Muscle layer of colon (tissue), 2 donors: Measurements from ENCODE around the gene GAB2.
"Not testable (repeated sequence)": the region's sequence is repeated elsewhere in the genome, so short reads cannot be mapped to it uniquely, and the experiment has no call there.

Experiments
- H3K27ac ChIP-seq: one replicate; pipeline ENCODE4 v1.7.0; 2013; ENCODE audit warnings: low read depth, mild to moderate bottlenecking, low read length, moderate library complexity
- H3K27me3 ChIP-seq, 2 donors: one replicate each; pipeline ENCODE4 v1.7.0; 2013; ENCODE audit warnings: low read length in 2 of 2, mild to moderate bottlenecking in 2 of 2; ENCODE audit not compliant: insufficient read depth in 2 of 2, control insufficient read depth in 1 of 2
- H3K36me3 ChIP-seq: one replicate; pipeline ENCODE4 v1.7.0; 2013; ENCODE audit warnings: mild to moderate bottlenecking, low read length; ENCODE audit not compliant: insufficient read depth
- H3K4me1 ChIP-seq: one replicate; pipeline ENCODE4 v1.7.0; 2013; ENCODE audit warnings: mild to moderate bottlenecking, low read length; ENCODE audit not compliant: insufficient read depth
- H3K4me3 ChIP-seq, 2 donors: one replicate each; pipeline ENCODE4 v1.7.0; 2013; ENCODE audit warnings: low read length in 2 of 2, low read depth in 1 of 2, mild to moderate bottlenecking in 1 of 2, moderate library complexity in 1 of 2
- H3K9ac ChIP-seq: one replicate; pipeline ENCODE4 v1.7.0; 2013; ENCODE audit warnings: low read length
- H3K9me3 ChIP-seq: one replicate; pipeline ENCODE4 v1.7.0; 2013; ENCODE audit warnings: mild to moderate bottlenecking, low read length
- donor health status: abdominal sarcoma.
- donor health status: Adenocarcinoma of cecum.

GAB2 gene

GRCh38 chr11:78250099-78250498, 167.5 kb downstream of the GAB2 start:
- Histone ChIP-seq H3K9ac (no peak overlapping the region), H3K27ac (no peak overlapping the region), H3K4me1 (peaks cover 9% of the 10 kb centered on the region), H3K4me3 (no peak overlapping the region), H3K9me3 (no peaks in the 10 kb centered on the region), H3K27me3 (no peaks in the 10 kb centered on the region), H3K36me3 (peaks cover 16% of the 10 kb centered on the region)

GRCh38 chr11:78248903-78249302, 168.7 kb downstream of the GAB2 start:
- no peak overlapping the region for H3K4me3 ChIP-seq
- no peak overlapping the region for H3K27ac ChIP-seq
- H3K27me3 ChIP-seq: no peaks in the 10 kb centered on the region
- no peaks in the 10 kb centered on the region for H3K9me3 ChIP-seq
- H3K4me1 ChIP-seq: peaks cover 9% of the 10 kb centered on the region
- no peak overlapping the region for H3K9ac ChIP-seq
- peaks cover 16% of the 10 kb centered on the region for H3K36me3 ChIP-seq

- no peaks in the 10 kb centered on the region for H3K9me3 ChIP-seq
These were observed 169.4 kb downstream of the GAB2 start for GRCh38 chr11:78248191-78248590.

GRCh38 chr11:78244546-78245255, 172.9 kb downstream of the GAB2 start:
- Histone ChIP-seq H3K27me3 (no peaks in the 10 kb centered on the region), H3K4me3 (no peak overlapping the region), H3K9me3 (no peaks in the 10 kb centered on the region), H3K9ac (no peak overlapping the region), H3K27ac (no peak overlapping the region), H3K4me1 (no peaks in the 10 kb centered on the region), H3K36me3 (peaks cover 10% of the 10 kb centered on the region)

More at GRCh38 chr11:78248191-78248590, 169.4 kb downstream of the GAB2 start:
- Histone ChIP-seq H3K27me3 (no peaks in the 10 kb centered on the region), H3K4me1 (peaks cover 9% of the 10 kb centered on the region), H3K36me3 (peaks cover 16% of the 10 kb centered on the region), H3K9ac (no peak overlapping the region), H3K4me3 (no peak overlapping the region), H3K27ac (no peak overlapping the region)

- Histone ChIP-seq H3K27ac (no peak overlapping the region), H3K36me3 (peaks cover 9% of the 10 kb centered on the region), H3K4me1 (no peaks in the 10 kb centered on the region), H3K27me3 (no peaks in the 10 kb centered on the region), H3K4me3 (no peak overlapping the region), H3K9ac (no peak overlapping the region), H3K9me3 (no peaks in the 10 kb centered on the region)
These were observed 173.5 kb downstream of the GAB2 start for GRCh38 chr11:78244080-78244479.

- H3K27me3 ChIP-seq: no peaks in the 10 kb centered on the region
- H3K4me1 ChIP-seq: no peaks in the 10 kb centered on the region
- H3K36me3 ChIP-seq: no peaks in the 10 kb centered on the region
- no peak overlapping the region for H3K4me3 ChIP-seq
- no peak overlapping the region for H3K27ac ChIP-seq
- H3K9ac ChIP-seq: no peak overlapping the region
- H3K9me3 ChIP-seq: no peaks in the 10 kb centered on the region
These were observed 176.1 kb downstream of the GAB2 start for GRCh38 chr11:78241475-78241874.

GRCh38 chr11:78239781-78240180, 177.8 kb downstream of the GAB2 start:
- Histone ChIP-seq H3K9me3 (no peaks in the 10 kb centered on the region), H3K27me3 (no peaks in the 10 kb centered on the region), H3K27ac (no peak overlapping the region), H3K4me1 (no peaks in the 10 kb centered on the region), H3K9ac (no peak overlapping the region), H3K36me3 (no peaks in the 10 kb centered on the region), H3K4me3 (no peak overlapping the region)

GRCh38 chr11:78237293-78238046, 180.2 kb downstream of the GAB2 start:
- H3K4me1 ChIP-seq: no peaks in the 10 kb centered on the region
- H3K27me3 ChIP-seq: no peaks in the 10 kb centered on the region
- H3K9ac ChIP-seq: no peak overlapping the region
- no peaks in the 10 kb centered on the region for H3K9me3 ChIP-seq
- no peak overlapping the region for H3K27ac ChIP-seq
- H3K4me3 ChIP-seq: no peak overlapping the region
- H3K36me3 ChIP-seq: no peaks in the 10 kb centered on the region

- no peaks in the 10 kb centered on the region for H3K4me1 ChIP-seq
- no peaks in the 10 kb centered on the region for H3K36me3 ChIP-seq
- H3K4me3 ChIP-seq: no peak overlapping the region
- no peak overlapping the region for H3K27ac ChIP-seq
- H3K9ac ChIP-seq: no peak overlapping the region
- no peaks in the 10 kb centered on the region for H3K27me3 ChIP-seq
- H3K9me3 ChIP-seq: no peaks in the 10 kb centered on the region
These were observed 183.6 kb downstream of the GAB2 start for GRCh38 chr11:78234006-78234405.

GRCh38 chr11:78233046-78233445, 184.6 kb downstream of the GAB2 start:
- H3K4me3 ChIP-seq, H3K27me3 ChIP-seq, H3K4me1 ChIP-seq, H3K9ac ChIP-seq, H3K36me3 ChIP-seq, H3K9me3 ChIP-seq: not testable (repeated sequence)
- H3K27ac ChIP-seq: peak overlapping the region; percentile 14

- Histone ChIP-seq H3K9ac (no peak overlapping the region), H3K4me3 (no peak overlapping the region), H3K4me1 (no peaks in the 10 kb centered on the region), H3K36me3 (no peaks in the 10 kb centered on the region), H3K9me3 (no peaks in the 10 kb centered on the region), H3K27me3 (no peaks in the 10 kb centered on the region), H3K27ac (no peak overlapping the region)
These were observed 185.6 kb downstream of the GAB2 start for GRCh38 chr11:78231962-78232501.
